CD14-positive monocyte (primary cell): Measurements from ENCODE around the gene ARPC2. TPM values are rescaled to one million over a fixed set of nuclear protein-coding genes. Genes with fewer than 3 reads are reported as not detected.

Experiments
- DNase-seq, 3 donors: peaks; one replicate each; pipeline ENCODE4 v3.0.0-alpha.2; 2011 to 2022
- H2AFZ ChIP-seq: 2 replicates; pipeline ENCODE4 v1.6.0; 2012; ENCODE audit warnings: mild to moderate bottlenecking, low read depth, low read length, inconsistent platforms; ENCODE audit not compliant: insufficient read depth, poor library complexity, severe bottlenecking
- H3K27ac ChIP-seq, 2 donors: 1 replicate in 1 of 2; 2 replicates in 1 of 2; pipeline ENCODE4 v1.5.1; 2012 to 2013; ENCODE audit warnings: low read length in 2 of 2, control low read depth in 1 of 2, inconsistent platforms in 1 of 2, low read depth in 1 of 2, mild to moderate bottlenecking in 1 of 2
- H3K27me3 ChIP-seq, 2 donors: one replicate each; pipeline versions ENCODE4 v1.6.0 to v1.6.1; 2011 to 2013; ENCODE audit warnings: low read length in 2 of 2; ENCODE audit not compliant: control insufficient read depth in 2 of 2, insufficient read depth in 2 of 2
- H3K36me3 ChIP-seq, 2 donors: replicated peaks in 1 of 2; 1 replicate in 1 of 2; 2 replicates in 1 of 2; pipeline versions ENCODE4 v1.5.1 to v1.6.1; 2012 to 2013; ENCODE audit warnings: low read length in 2 of 2, control low read depth in 1 of 2, inconsistent platforms in 1 of 2, mild to moderate bottlenecking in 1 of 2; ENCODE audit not compliant: insufficient read depth in 2 of 2, control insufficient read depth in 1 of 2
- H3K4me1 ChIP-seq, 2 donors: 1 replicate in 1 of 2; 2 replicates in 1 of 2; pipeline versions ENCODE4 v1.5.1 to v1.6.1; 2012 to 2013; ENCODE audit warnings: low read length in 2 of 2, control low read depth in 1 of 2, inconsistent platforms in 1 of 2, mild to moderate bottlenecking in 1 of 2, moderate library complexity in 1 of 2; ENCODE audit not compliant: insufficient read depth in 2 of 2, control insufficient read depth in 1 of 2
- H3K4me2 ChIP-seq: replicated peaks from 2 replicates; pipeline ENCODE3; 2012; ENCODE audit warnings: low read length, moderate library complexity, mild to moderate bottlenecking; ENCODE audit not compliant: poor library complexity, severe bottlenecking; ENCODE audit errors: extremely low read depth
- H3K4me3 ChIP-seq, 3 experiments: fragments of 200-600 bp in 1 of 3; sonication (generic) in 1 of 3; replicated peaks in 1 of 3; 1 replicate in 2 of 3; 2 replicates in 1 of 3; pipeline ENCODE4 v1.5.1; 2011 to 2013; ENCODE audit warnings: low read length in 3 of 3, mild to moderate bottlenecking in 3 of 3, control low read depth in 2 of 3, low read depth in 2 of 3, inconsistent platforms in 1 of 3, moderate library complexity in 1 of 3
- H3K79me2 ChIP-seq: 2 replicates; pipeline ENCODE4 v1.6.0; 2012; ENCODE audit warnings: mild to moderate bottlenecking, control low read depth, inconsistent platforms, low read length, moderate library complexity; ENCODE audit not compliant: insufficient read depth
- H3K9ac ChIP-seq: 2 replicates; pipeline ENCODE4 v1.6.0; 2017; ENCODE audit warnings: low read length, mild to moderate bottlenecking; ENCODE audit not compliant: insufficient read depth, poor library complexity, severe bottlenecking
- H3K9me3 ChIP-seq, 2 donors: replicated peaks in 1 of 2; 1 replicate in 1 of 2; 2 replicates in 1 of 2; pipeline versions ENCODE4 v1.5.1 to v1.6.1; 2012 to 2013; ENCODE audit warnings: low read length in 2 of 2, control low read depth in 1 of 2; ENCODE audit not compliant: control insufficient read depth in 1 of 2, insufficient read depth in 1 of 2
- H4K20me1 ChIP-seq: 2 replicates; pipeline ENCODE4 v1.6.0; 2012; ENCODE audit warnings: mild to moderate bottlenecking, low read length, control low read depth, moderate library complexity; ENCODE audit not compliant: insufficient read depth
- H3K27ac Mint-ChIP-seq, 7 donors: one replicate each; pipeline ENCODE4 v1.8.0; 2020; ENCODE audit warnings: mild to moderate bottlenecking in 7 of 7, mixed read lengths in 7 of 7, moderate library complexity in 6 of 7, inconsistent platforms in 2 of 7
- H3K27me3 Mint-ChIP-seq, 3 donors: one replicate each; pipeline ENCODE4 v1.8.0; 2021 to 2022; ENCODE audit warnings: low read depth in 3 of 3, mild to moderate bottlenecking in 3 of 3, mixed read lengths in 3 of 3, moderate library complexity in 3 of 3, inconsistent platforms in 1 of 3
- H3K36me3 Mint-ChIP-seq, 2 donors: one replicate each; pipeline ENCODE4 v1.8.0; 2020; ENCODE audit warnings: mixed read lengths in 2 of 2, inconsistent platforms in 1 of 2, mild to moderate bottlenecking in 1 of 2
- H3K4me1 Mint-ChIP-seq: one replicate; pipeline ENCODE4 v1.8.0; 2020; ENCODE audit warnings: mild to moderate bottlenecking, mixed read lengths
- H3K4me3 Mint-ChIP-seq, 2 donors: one replicate each; pipeline ENCODE4 v1.8.0; 2020; ENCODE audit warnings: mild to moderate bottlenecking in 2 of 2, mixed read lengths in 2 of 2, moderate library complexity in 1 of 2
- H3K9me3 Mint-ChIP-seq, 7 donors: one replicate each; pipeline ENCODE4 v1.8.0; 2020 to 2022; ENCODE audit warnings: mixed read lengths in 7 of 7, mild to moderate bottlenecking in 6 of 7, moderate library complexity in 6 of 7, inconsistent platforms in 2 of 7
- WGBS: methylation state at CpG from one replicate; pipeline ENCODE4 v1.1.5; 2013; ENCODE audit warnings: missing lambda C conversion rate; ENCODE audit not compliant: insufficient coverage; 5-methylcytosine and 5-hydroxymethylcytosine counted together
- intact Hi-C, 2 donors: fragments of 100-400 bp; cut with micrococcal nuclease; formaldehyde crosslinking; loops; one replicate each; pipeline versions ENCODE4 v1.15.0 to v1.15.1; 2023
- polyA plus RNA-seq, 3 donors: library from polyadenylated mRNA; depleted of rRNA in 1 of 3; unstranded in 2 of 3; stranded (reverse) in 1 of 3; fragments of 300-500 nt in 2 of 3; fragments of >200 nt in 1 of 3; fragmentation: Illumina TruSeq in 2 of 3; gene quantifications; 1 replicate in 2 of 3; 2 replicates in 1 of 3; pipeline ENCODE4 v1.2.3, GENCODE V29; 2012 to 2021
- TF ChIP-seq, protein P1 (sequence below): fragments of 200-600 bp; IDR thresholded peaks from one replicate; pipeline ENCODE4 v1.8.0; 2022; ENCODE audit warnings: antibody characterized with exemption, mild to moderate bottlenecking

Gene ARPC2
- polyA plus RNA-seq, 3 donors, result 640 to 1,227 (median 1,162) TPM

DNA sequence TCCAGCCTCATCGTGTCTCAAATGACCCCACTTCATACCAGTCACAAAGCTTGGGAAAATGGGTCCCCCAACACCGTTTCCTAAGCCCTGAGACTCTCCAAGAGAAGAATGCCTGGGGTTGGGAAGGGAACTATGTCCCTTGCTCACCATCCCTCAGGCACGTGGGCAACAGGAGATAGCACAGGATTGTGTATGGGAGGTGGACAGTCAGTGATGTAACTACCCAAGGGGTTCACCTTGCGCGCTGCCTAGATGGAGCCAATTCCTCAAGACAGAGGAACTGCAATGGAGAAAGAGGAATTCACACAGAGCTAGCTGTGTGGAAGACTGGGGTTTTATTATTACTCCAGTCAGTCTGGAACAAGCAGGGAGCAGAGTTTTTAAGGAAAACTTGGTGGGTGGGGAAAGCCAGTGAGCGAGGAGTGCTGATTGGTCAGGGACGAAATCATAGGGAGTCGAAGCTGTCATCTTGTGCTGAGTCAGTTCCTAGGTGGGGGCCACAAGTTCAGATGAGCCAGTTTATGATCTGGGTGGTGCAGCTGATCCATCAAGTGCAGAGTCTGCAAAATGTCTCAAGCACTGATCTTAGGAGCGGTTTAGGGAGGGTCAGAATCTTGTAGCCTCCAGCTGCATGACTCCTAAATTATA lies 36.4 kb upstream of the ARPC2 start:
- DNase-seq, result no peak
- no peaks in the 10 kb centered on the region for H3K9me3 ChIP-seq
- H4K20me1 ChIP-seq, result no peaks in the 10 kb centered on the region
- Mint-ChIP-seq H3K27ac (peak overlapping the region in 1 of 7 donors; percentile 67), H3K27me3 (peaks cover 1 to 4% (median 3%) of the 10 kb centered on the region in 3 donors), H3K9me3 (peaks cover 0 to 4% (median 0%) of the 10 kb centered on the region in 7 donors), H3K4me1 (peaks cover 4% of the 10 kb centered on the region), H3K4me3 (no peak overlapping the region), H3K36me3 (no peaks in the 10 kb centered on the region)
- no peak overlapping the region for H3K27ac ChIP-seq
- H3K4me1 ChIP-seq, result no peaks in the 10 kb centered on the region
- no peaks in the 10 kb centered on the region for H3K36me3 ChIP-seq
- H2AFZ ChIP-seq, result no peak overlapping the region
- intact Hi-C loops, result loop anchor here in 1 of 2 donors (10.0 kb wide), 1 partner anchor 294 kb away; no protein-coding TSS in a partner anchor
- no peaks in the 10 kb centered on the region for H3K27me3 ChIP-seq
- H3K9ac ChIP-seq, result no peak overlapping the region
- no peak overlapping the region for H3K4me2 ChIP-seq
- WGBS, result 61% methylated on average over 5 of the region's 9 CpGs
- TF ChIP-seq, protein P1, sequence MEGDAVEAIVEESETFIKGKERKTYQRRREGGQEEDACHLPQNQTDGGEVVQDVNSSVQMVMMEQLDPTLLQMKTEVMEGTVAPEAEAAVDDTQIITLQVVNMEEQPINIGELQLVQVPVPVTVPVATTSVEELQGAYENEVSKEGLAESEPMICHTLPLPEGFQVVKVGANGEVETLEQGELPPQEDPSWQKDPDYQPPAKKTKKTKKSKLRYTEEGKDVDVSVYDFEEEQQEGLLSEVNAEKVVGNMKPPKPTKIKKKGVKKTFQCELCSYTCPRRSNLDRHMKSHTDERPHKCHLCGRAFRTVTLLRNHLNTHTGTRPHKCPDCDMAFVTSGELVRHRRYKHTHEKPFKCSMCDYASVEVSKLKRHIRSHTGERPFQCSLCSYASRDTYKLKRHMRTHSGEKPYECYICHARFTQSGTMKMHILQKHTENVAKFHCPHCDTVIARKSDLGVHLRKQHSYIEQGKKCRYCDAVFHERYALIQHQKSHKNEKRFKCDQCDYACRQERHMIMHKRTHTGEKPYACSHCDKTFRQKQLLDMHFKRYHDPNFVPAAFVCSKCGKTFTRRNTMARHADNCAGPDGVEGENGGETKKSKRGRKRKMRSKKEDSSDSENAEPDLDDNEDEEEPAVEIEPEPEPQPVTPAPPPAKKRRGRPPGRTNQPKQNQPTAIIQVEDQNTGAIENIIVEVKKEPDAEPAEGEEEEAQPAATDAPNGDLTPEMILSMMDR, result no peak
- H3K4me3 ChIP-seq, result no peak overlapping the region
- H3K79me2 ChIP-seq, result no peaks in the 10 kb centered on the region

DNA sequence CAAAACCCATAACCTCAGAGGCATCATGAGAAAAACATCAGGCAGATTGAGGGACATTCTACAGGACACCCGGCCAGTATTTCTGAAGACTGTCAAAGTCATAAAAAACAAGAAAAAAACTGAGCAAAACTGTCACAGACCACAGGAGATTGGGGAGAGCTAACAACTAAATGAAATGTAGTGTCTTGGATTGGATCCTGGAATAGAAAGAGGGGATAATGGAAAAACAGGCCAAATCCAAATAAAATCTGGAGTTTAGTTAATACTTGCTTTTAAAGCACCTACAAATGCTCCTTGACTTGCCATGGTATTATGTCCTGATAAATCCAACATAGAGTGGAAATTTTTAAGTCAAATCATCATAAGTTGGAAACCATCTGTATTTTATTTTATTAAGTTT lies 32.7 kb upstream of the ARPC2 start:
- H3K9ac ChIP-seq, result no peak overlapping the region
- H3K4me2 ChIP-seq, result no peak overlapping the region
- H3K4me3 Mint-ChIP-seq, result peak overlapping the region in 1 of 2 donors; percentile 10
- intact Hi-C loops, result loop anchor here in 1 of 2 donors (10.0 kb wide), 1 partner anchor 290 kb away; no protein-coding TSS in a partner anchor
- H2AFZ ChIP-seq, result no peak overlapping the region
- no peak overlapping the region for H3K27ac Mint-ChIP-seq
- peaks cover 11% of the 10 kb centered on the region for H3K4me1 Mint-ChIP-seq
- H3K79me2 ChIP-seq, result no peaks in the 10 kb centered on the region
- no peaks in the 10 kb centered on the region for H3K27me3 ChIP-seq
- DNase-seq, result no peak
- no peaks in the 10 kb centered on the region for H4K20me1 ChIP-seq
- H3K27me3 Mint-ChIP-seq, result peaks cover 0 to 5% (median 0%) of the 10 kb centered on the region in 3 donors
- WGBS, result no CpG with 5 or more reads among the region's 1 CpG
- TF ChIP-seq, protein P1, result no peak
- no peak overlapping the region for H3K27ac ChIP-seq
- no peaks in the 10 kb centered on the region for H3K36me3 Mint-ChIP-seq
- H3K36me3 ChIP-seq, result no peaks in the 10 kb centered on the region
- H3K9me3 ChIP-seq, result no peaks in the 10 kb centered on the region
- no peak overlapping the region for H3K4me3 ChIP-seq
- peaks cover 0 to 4% (median 0%) of the 10 kb centered on the region in 7 donors for H3K9me3 Mint-ChIP-seq
- H3K4me1 ChIP-seq, result peaks cover 6 to 10% of the 10 kb centered on the region in 2 donors
